Measurements from ENCODE around the gene NRF1. TPM values are rescaled to one million over a fixed set of nuclear protein-coding genes. Genes with fewer than 3 reads are reported as not detected.

NRF1 gene
- total RNA-seq, 1 experiment from 2014 or later = 22.5 TPM

GRCh38 chr7:129774871-129775694 is 163.6 kb downstream of the NRF1 start:
- no peaks in the 10 kb centered on the region for H3K9me2 ChIP-seq (replicated peaks; ENCODE audit: insufficient read depth, low read length)
- peaks cover 32% of the 10 kb centered on the region for H3K4me1 ChIP-seq (ENCODE audit: low read length)
- H2AFZ ChIP-seq (ENCODE audit: low read length) = no peak overlapping the region
- H3K4me3 ChIP-seq (ENCODE audit: low read length) = no peak overlapping the region
- no peak overlapping the region for H3K4me2 ChIP-seq (ENCODE audit: low read depth, low read length, poor library complexity, severe bottlenecking)
- H3K9me3 ChIP-seq (ENCODE audit: low read length) = no peaks in the 10 kb centered on the region
- no peak overlapping the region for H3K9ac ChIP-seq (ENCODE audit: low read length)
- H3K36me3 ChIP-seq (ENCODE audit: insufficient read depth, low read length) = no peaks in the 10 kb centered on the region
- no peak overlapping the region for H3K27ac ChIP-seq (ENCODE audit: low read length)
- peaks cover 20% of the 10 kb centered on the region for H3K79me2 ChIP-seq (ENCODE audit: low read length)
- H4K20me1 ChIP-seq (ENCODE audit: insufficient read depth, low read depth, low read length) = peaks cover 19% of the 10 kb centered on the region; the same call in 1 of the 2 replicates
- DNase-seq = no peak
- no peaks in the 10 kb centered on the region for H3K27me3 ChIP-seq (ENCODE audit: low read length)

DNA sequence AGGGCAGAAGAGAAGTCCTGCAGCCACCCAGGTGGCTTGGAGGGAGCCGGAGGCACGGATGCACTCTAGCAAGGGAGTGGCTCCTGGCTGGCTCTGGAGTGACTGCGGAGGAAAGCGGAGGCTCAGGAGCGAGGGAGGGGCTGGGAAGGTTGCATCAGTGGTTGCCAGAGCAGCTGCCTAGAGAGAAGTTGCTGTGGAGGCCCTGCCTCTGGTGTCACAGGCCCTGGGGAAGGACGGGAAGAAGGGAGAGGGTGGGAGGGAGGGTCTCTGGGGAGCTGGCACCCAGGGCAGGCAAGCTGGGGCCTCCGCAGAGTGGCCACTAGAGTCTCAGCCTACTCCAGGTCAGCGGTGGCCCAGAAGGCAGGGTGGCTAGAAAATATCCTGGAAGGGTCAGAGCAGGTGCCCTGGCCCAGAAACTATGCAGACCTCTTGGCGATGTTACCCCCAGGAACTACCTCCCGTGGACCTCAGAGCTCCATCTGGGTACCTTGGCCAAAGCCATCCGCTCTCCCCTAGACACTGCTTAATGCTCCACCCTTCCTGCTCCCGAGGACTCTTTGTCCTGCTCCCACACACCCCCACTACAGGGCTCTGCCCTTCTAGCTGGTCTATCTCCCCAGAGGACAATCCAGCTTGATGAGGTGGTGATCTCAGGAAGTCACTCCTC is 164.3 kb downstream of the NRF1 start:
- Histone ChIP-seq H3K9me2 (replicated peaks; ENCODE audit: insufficient read depth, low read length) (no peaks in the 10 kb centered on the region), H3K9ac (ENCODE audit: low read length) (no peak overlapping the region), H3K4me3 (ENCODE audit: low read length) (no peak overlapping the region), H3K79me2 (ENCODE audit: low read length) (peaks cover 20% of the 10 kb centered on the region), H3K4me1 (ENCODE audit: low read length) (peaks cover 35% of the 10 kb centered on the region), H2AFZ (ENCODE audit: low read length) (no peak overlapping the region), H4K20me1 (ENCODE audit: insufficient read depth, low read depth, low read length) (peaks cover 19% of the 10 kb centered on the region; the same call in 1 of the 2 replicates), H3K36me3 (ENCODE audit: insufficient read depth, low read length) (no peaks in the 10 kb centered on the region), H3K27me3 (ENCODE audit: low read length) (no peaks in the 10 kb centered on the region), H3K9me3 (ENCODE audit: low read length) (no peaks in the 10 kb centered on the region), H3K27ac (ENCODE audit: low read length) (no peak overlapping the region), H3K4me2 (ENCODE audit: low read depth, low read length, poor library complexity, severe bottlenecking) (no peak overlapping the region)
- no peak for DNase-seq

DNA sequence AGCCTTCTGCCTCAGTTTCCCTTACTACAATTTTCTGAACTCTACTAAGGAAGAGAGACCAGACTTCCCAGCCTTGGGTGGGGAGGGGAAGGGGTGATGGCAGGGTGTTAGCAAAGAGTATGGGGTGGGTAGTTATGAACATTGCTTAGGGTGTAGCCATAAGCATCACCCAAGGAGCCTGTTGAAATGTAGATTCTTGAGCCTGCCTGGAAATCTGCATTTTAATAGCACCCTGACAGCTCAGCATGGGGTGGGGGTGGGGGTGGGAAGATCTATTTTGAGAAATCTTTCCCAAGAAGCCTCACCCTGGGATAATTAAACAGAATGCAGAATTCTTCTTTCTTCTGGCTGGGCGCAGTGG is 164.8 kb downstream of the NRF1 start:
- H3K9me2 ChIP-seq (replicated peaks; ENCODE audit: insufficient read depth, low read length) = no peaks in the 10 kb centered on the region
- no peak for DNase-seq
- H3K27me3 ChIP-seq (ENCODE audit: low read length) = no peaks in the 10 kb centered on the region
- H3K36me3 ChIP-seq (ENCODE audit: insufficient read depth, low read length) = no peaks in the 10 kb centered on the region
- H3K9ac ChIP-seq (ENCODE audit: low read length) = no peak overlapping the region
- peaks cover 20% of the 10 kb centered on the region for H3K79me2 ChIP-seq (ENCODE audit: low read length)
- H2AFZ ChIP-seq (ENCODE audit: low read length) = no peak overlapping the region
- no peaks in the 10 kb centered on the region for H3K9me3 ChIP-seq (ENCODE audit: low read length)
- H3K4me2 ChIP-seq (ENCODE audit: low read depth, low read length, poor library complexity, severe bottlenecking) = no peak overlapping the region
- H3K4me1 ChIP-seq (ENCODE audit: low read length) = peaks cover 40% of the 10 kb centered on the region
- H3K4me3 ChIP-seq (ENCODE audit: low read length) = no peak overlapping the region
- no peak overlapping the region for H3K27ac ChIP-seq (ENCODE audit: low read length)
- H4K20me1 ChIP-seq (ENCODE audit: insufficient read depth, low read depth, low read length) = peaks cover 19% of the 10 kb centered on the region; the same call in 1 of the 2 replicates

GRCh38 chr7:129777195-129777844 is 165.8 kb downstream of the NRF1 start:
- Histone ChIP-seq H3K79me2 (ENCODE audit: low read length) (peaks cover 20% of the 10 kb centered on the region), H3K9me2 (replicated peaks; ENCODE audit: insufficient read depth, low read length) (no peaks in the 10 kb centered on the region), H2AFZ (ENCODE audit: low read length) (no peak overlapping the region), H3K27me3 (ENCODE audit: low read length) (no peaks in the 10 kb centered on the region), H3K4me3 (ENCODE audit: low read length) (no peak overlapping the region), H3K4me2 (ENCODE audit: low read depth, low read length, poor library complexity, severe bottlenecking) (no peak overlapping the region), H3K4me1 (ENCODE audit: low read length) (peaks cover 41% of the 10 kb centered on the region), H4K20me1 (ENCODE audit: insufficient read depth, low read depth, low read length) (peaks cover 19% of the 10 kb centered on the region; the same call in 1 of the 2 replicates), H3K36me3 (ENCODE audit: insufficient read depth, low read length) (no peaks in the 10 kb centered on the region), H3K27ac (ENCODE audit: low read length) (no peak overlapping the region), H3K9me3 (ENCODE audit: low read length) (no peaks in the 10 kb centered on the region), H3K9ac (ENCODE audit: low read length) (no peak overlapping the region)
- no peak for DNase-seq

DNA sequence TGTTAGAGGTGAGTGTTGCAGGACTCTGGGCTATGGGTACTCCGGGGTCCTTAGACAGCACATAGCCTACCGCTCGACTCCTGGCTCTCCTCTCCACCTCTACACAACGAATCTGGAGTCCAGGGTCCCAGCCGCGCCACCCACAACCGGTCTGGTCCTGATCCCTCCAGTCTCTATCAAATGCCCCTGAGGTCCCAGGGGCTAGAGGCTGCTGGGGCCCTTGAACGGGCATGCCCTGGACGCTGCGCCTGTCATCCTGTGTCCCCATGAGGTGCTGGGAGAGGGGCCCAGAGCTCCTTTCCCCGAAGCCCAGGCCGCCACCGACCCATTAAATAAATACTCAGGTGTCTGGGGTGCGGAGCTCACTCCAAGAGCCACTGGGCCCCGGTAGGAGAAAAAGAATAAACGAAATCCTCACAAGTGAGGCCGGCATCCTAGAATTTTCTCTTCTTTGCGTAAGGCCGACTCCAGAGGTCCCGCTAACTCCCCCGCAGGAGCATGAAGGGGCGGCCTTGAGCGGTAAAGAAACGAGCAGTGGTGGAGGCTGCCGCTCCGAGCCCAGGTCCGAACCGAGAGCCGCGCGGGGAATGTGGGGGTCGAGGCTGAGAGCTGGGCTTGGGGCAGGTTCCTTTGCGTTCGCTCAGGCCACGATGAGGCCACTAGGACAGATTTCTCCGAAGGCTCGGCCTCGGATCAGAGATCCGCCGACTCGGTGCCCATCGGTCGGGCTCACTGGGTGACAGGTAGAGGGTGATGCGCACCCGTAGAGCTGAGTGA is 166.7 kb downstream of the NRF1 start:
- Histone ChIP-seq H3K4me1 (ENCODE audit: low read length) (peaks cover 33% of the 10 kb centered on the region), H3K27me3 (ENCODE audit: low read length) (no peaks in the 10 kb centered on the region), H3K36me3 (ENCODE audit: insufficient read depth, low read length) (no peaks in the 10 kb centered on the region)

GRCh38 chr7:129778770-129779601 is 167.5 kb downstream of the NRF1 start:
- Histone ChIP-seq H2AFZ (ENCODE audit: low read length) (no peak overlapping the region), H3K9me3 (ENCODE audit: low read length) (no peaks in the 10 kb centered on the region), H3K4me1 (ENCODE audit: low read length) (peaks cover 25% of the 10 kb centered on the region), H4K20me1 (ENCODE audit: insufficient read depth, low read depth, low read length) (peaks cover 13% of the 10 kb centered on the region; the same call in 1 of the 2 replicates), H3K79me2 (ENCODE audit: low read length) (peaks cover 20% of the 10 kb centered on the region), H3K9me2 (replicated peaks; ENCODE audit: insufficient read depth, low read length) (no peaks in the 10 kb centered on the region), H3K4me2 (ENCODE audit: low read depth, low read length, poor library complexity, severe bottlenecking) (peak overlapping the region; percentile 90), H3K4me3 (ENCODE audit: low read length) (peak overlapping the region; percentile 86), H3K36me3 (ENCODE audit: insufficient read depth, low read length) (no peaks in the 10 kb centered on the region), H3K27ac (ENCODE audit: low read length) (no peak overlapping the region), H3K27me3 (ENCODE audit: low read length) (no peaks in the 10 kb centered on the region), H3K9ac (ENCODE audit: low read length) (peak overlapping the region; percentile 74)
- no peak for DNase-seq

More for the DNA sequence above, 166.7 kb downstream of the NRF1 start:
- Histone ChIP-seq H3K9me2 (replicated peaks; ENCODE audit: insufficient read depth, low read length) (no peaks in the 10 kb centered on the region), H3K4me2 (ENCODE audit: low read depth, low read length, poor library complexity, severe bottlenecking) (peak overlapping the region; percentile 90), H3K9ac (ENCODE audit: low read length) (no peak overlapping the region; the same call in 1 of the 2 replicates), H3K27ac (ENCODE audit: low read length) (no peak overlapping the region), H2AFZ (ENCODE audit: low read length) (no peak overlapping the region), H3K9me3 (ENCODE audit: low read length) (no peaks in the 10 kb centered on the region), H3K79me2 (ENCODE audit: low read length) (peaks cover 20% of the 10 kb centered on the region), H4K20me1 (ENCODE audit: insufficient read depth, low read depth, low read length) (peaks cover 14% of the 10 kb centered on the region; the same call in 1 of the 2 replicates), H3K4me3 (ENCODE audit: low read length) (peak overlapping the region; percentile 86; the same call in 1 of the 2 replicates)
- DNase-seq = no peak

DNA sequence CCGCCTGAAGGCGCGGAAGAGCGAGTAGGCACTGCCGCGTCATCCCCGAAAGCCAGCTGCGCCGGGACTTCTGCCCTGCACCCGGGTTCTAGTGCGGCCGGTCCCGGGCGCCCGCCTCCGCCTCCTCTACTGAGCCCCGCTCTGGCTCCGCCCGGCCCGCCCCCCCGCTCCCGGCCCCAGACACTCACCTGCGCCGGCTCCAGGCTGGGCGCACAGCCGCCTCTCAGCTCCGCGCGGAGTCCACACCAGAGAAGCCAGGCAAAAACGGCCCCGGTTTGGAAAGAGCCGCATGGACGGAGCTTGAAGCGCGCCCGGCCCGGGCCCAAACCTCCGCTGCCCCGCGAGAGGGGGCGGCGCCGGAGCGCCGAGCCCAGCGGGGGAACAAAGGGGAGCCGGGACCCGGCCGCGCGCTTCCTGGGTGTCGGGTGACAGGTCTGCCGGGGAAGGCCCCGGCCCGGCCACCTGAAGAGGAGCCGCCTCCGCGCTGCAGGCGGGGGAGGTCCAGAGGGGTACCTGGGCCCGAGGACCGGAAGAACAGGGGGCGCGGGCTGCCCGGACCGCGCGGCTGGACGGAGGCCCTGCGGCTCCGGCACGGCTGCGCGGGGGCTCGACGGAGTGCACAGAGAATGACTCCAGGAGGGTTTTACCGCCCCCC is 168.2 kb downstream of the NRF1 start:
- H3K4me2 ChIP-seq (ENCODE audit: low read depth, low read length, poor library complexity, severe bottlenecking) = peak overlapping the region; percentile 90
- H3K36me3 ChIP-seq (ENCODE audit: insufficient read depth, low read length) = no peaks in the 10 kb centered on the region
- DNase-seq = peak; percentile 91
- H3K9ac ChIP-seq (ENCODE audit: low read length) = peak overlapping the region; percentile 74
- H2AFZ ChIP-seq (ENCODE audit: low read length) = no peak overlapping the region
- no peaks in the 10 kb centered on the region for H3K27me3 ChIP-seq (ENCODE audit: low read length)
- H3K79me2 ChIP-seq (ENCODE audit: low read length) = peaks cover 20% of the 10 kb centered on the region
- H4K20me1 ChIP-seq (ENCODE audit: insufficient read depth, low read depth, low read length) = peaks cover 13% of the 10 kb centered on the region; the same call in 1 of the 2 replicates
- H3K27ac ChIP-seq (ENCODE audit: low read length) = peak overlapping the region; percentile 62
- no peaks in the 10 kb centered on the region for H3K9me2 ChIP-seq (replicated peaks; ENCODE audit: insufficient read depth, low read length)
- peaks cover 20% of the 10 kb centered on the region for H3K4me1 ChIP-seq (ENCODE audit: low read length)
- H3K9me3 ChIP-seq (ENCODE audit: low read length) = no peaks in the 10 kb centered on the region
- H3K4me3 ChIP-seq (ENCODE audit: low read length) = peak overlapping the region; percentile 86

All from Karpas-422 (cell line).